NCI-H2029 treated with DMSO at 0.1 percent for 48 hours (cell line): ENCODE measurements around the gene NAA40.

Source experiments
- DNase-seq: peaks from one replicate; lab custom pipeline; 2025; lab: John Stamatoyannopoulos, UW

Gene NAA40

GRCh38 chr11:63938479-63939396 is at the start of gene NAA40:
TSS of gene NAA40 (plus strand) at chr11:63939002. CDS start at chr11:63939097, 95 bp downstream.
- peak; percentile 82 for DNase-seq

- no peak for DNase-seq
Measured at GRCh38 chr11:63889344-63889743, 49.5 kb upstream of the NAA40 start.

- no peak for DNase-seq
Measured at GRCh38 chr11:63890368-63890767, 48.4 kb upstream of the NAA40 start.

GRCh38 chr11:63892228-63892627 is 46.6 kb upstream of the NAA40 start:
- no peak for DNase-seq

GRCh38 chr11:63893355-63893754 is 45.4 kb upstream of the NAA40 start:
- no peak for DNase-seq

GRCh38 chr11:63896071-63896470 is 42.7 kb upstream of the NAA40 start:
- DNase-seq, result peak; percentile 78

- no peak for DNase-seq
Measured at GRCh38 chr11:63897459-63898146, 41.2 kb upstream of the NAA40 start.

- no peak for DNase-seq
Measured at GRCh38 chr11:63901660-63902059, 37.1 kb upstream of the NAA40 start.

- DNase-seq, result no peak
Measured at GRCh38 chr11:63903884-63904283, 34.9 kb upstream of the NAA40 start.

GRCh38 chr11:63904743-63905142 is 34.1 kb upstream of the NAA40 start:
- DNase-seq, result no peak

- DNase-seq, result no peak
Measured at GRCh38 chr11:63905179-63905578, 33.6 kb upstream of the NAA40 start.

GRCh38 chr11:63906087-63906486 is 32.7 kb upstream of the NAA40 start:
- DNase-seq, result no peak

- DNase-seq, result no peak
Measured at GRCh38 chr11:63906585-63906984, 32.2 kb upstream of the NAA40 start.

- DNase-seq, result no peak
Measured at GRCh38 chr11:63907063-63907462, 31.7 kb upstream of the NAA40 start.

- DNase-seq, result no peak
Measured at GRCh38 chr11:63907808-63908530, 30.8 kb upstream of the NAA40 start.

- no peak for DNase-seq
Measured at GRCh38 chr11:63908631-63909401, 30.0 kb upstream of the NAA40 start.

- DNase-seq, result no peak
Measured at GRCh38 chr11:63909591-63910506, 29.0 kb upstream of the NAA40 start.

- DNase-seq, result no peak
Measured at GRCh38 chr11:63910675-63911074, 28.1 kb upstream of the NAA40 start.

- no peak for DNase-seq
Measured at GRCh38 chr11:63911440-63911839, 27.4 kb upstream of the NAA40 start.

- no peak for DNase-seq
Measured at GRCh38 chr11:63911876-63912275, 26.9 kb upstream of the NAA40 start.

GRCh38 chr11:63912678-63913077 is 26.1 kb upstream of the NAA40 start:
- no peak for DNase-seq
